ENCODE measurements around the gene RPUSD2. TPM values are rescaled to one million over a fixed set of nuclear protein-coding genes. Genes with fewer than 3 reads are reported as not detected.
"Not testable (repeated sequence)": the region's sequence is repeated elsewhere in the genome, so short reads cannot be mapped to it uniquely, and the experiment has no call there.

Gene RPUSD2
- total RNA-seq, 1 experiment from 2014 or later = 24.4 TPM

- ChIA-PET CTCF (interaction anchor here (0.6 kb wide), 1 partner anchor 101 kb away, joined by 5 read pairs; no protein-coding TSS in a partner anchor), POLR2A (ENCODE audit: unreplicated experiment) (no interaction called here)
- H2AFZ ChIP-seq (ENCODE audit: low read length) = no peak overlapping the region
- H3K4me2 ChIP-seq (ENCODE audit: low read length) = no peak overlapping the region
- DNase-seq (no peak), ATAC-seq (no peak)
- no peaks in the 10 kb centered on the region for H4K20me1 ChIP-seq (ENCODE audit: low read length)
- no peaks in the 10 kb centered on the region for H3K4me1 ChIP-seq (ENCODE audit: insufficient read depth, low read length)
- TF ChIP-seq CTCF (conservative IDR thresholded peaks at IDR 0.05; ENCODE audit: low read depth, low read length) (no peak), EZH2phosphoT487 (IDR thresholded peaks at IDR 0.05; ENCODE audit: borderline replicate concordance, low read length) (no peak), EZH2 (IDR thresholded peaks at IDR 0.05; ENCODE audit: low read length, unreplicated experiment) (no peak)
- no peaks in the 10 kb centered on the region for H3K27me3 ChIP-seq (ENCODE audit: low read length)
- no TSS peak for BruUV-seq (replicated peaks)
- no peaks in the 10 kb centered on the region for H3K9me3 ChIP-seq (ENCODE audit: low read length)
- H3K27ac ChIP-seq (ENCODE audit: low read length) = no peak overlapping the region
- peaks cover 6% of the 10 kb centered on the region for H3K36me3 ChIP-seq (ENCODE audit: low read depth, low read length)
- no peak overlapping the region for H3K9ac ChIP-seq (ENCODE audit: low read length)
- no peak overlapping the region for H3K4me3 ChIP-seq (ENCODE audit: low read length)
- intact Hi-C loops (cut with micrococcal nuclease) = no loop called here
- no peaks in the 10 kb centered on the region for H3F3A ChIP-seq (ENCODE audit: low read length, unreplicated experiment)
- no peaks in the 10 kb centered on the region for H3K79me2 ChIP-seq (ENCODE audit: low read length)
- H3K9me2 ChIP-seq (replicated peaks; ENCODE audit: low read length) = no peaks in the 10 kb centered on the region
Observed at GRCh38 chr15:40578892-40579291, 9.8 kb downstream of the RPUSD2 start.

- H3K4me2 ChIP-seq (ENCODE audit: low read length); H3K4me1 ChIP-seq (ENCODE audit: insufficient read depth, low read length); H3K79me2 ChIP-seq (ENCODE audit: low read length); DNase-seq; H3K27ac ChIP-seq (ENCODE audit: low read length); H3K9ac ChIP-seq (ENCODE audit: low read length); H3K9me3 ChIP-seq (ENCODE audit: low read length); H3F3A ChIP-seq (ENCODE audit: low read length, unreplicated experiment); H3K27me3 ChIP-seq (ENCODE audit: low read length); intact Hi-C loops (cut with micrococcal nuclease); H4K20me1 ChIP-seq (ENCODE audit: low read length); H3K9me2 ChIP-seq (replicated peaks; ENCODE audit: low read length); H2AFZ ChIP-seq (ENCODE audit: low read length); ATAC-seq; BruUV-seq (replicated peaks); POLR2A ChIA-PET (ENCODE audit: unreplicated experiment); H3K4me3 ChIP-seq (ENCODE audit: low read length); H3K36me3 ChIP-seq (ENCODE audit: low read depth, low read length): not testable (repeated sequence)
- CTCF ChIA-PET = interaction anchor here (0.7 kb wide), 1 partner anchor 8 kb away, joined by 3 read pairs; no protein-coding TSS in a partner anchor
Observed at GRCh38 chr15:40581796-40582195, 12.7 kb downstream of the RPUSD2 start.

GRCh38 chr15:40582726-40583246, 13.7 kb downstream of the RPUSD2 start:
- CTCF ChIA-PET = no interaction called here
- no peaks in the 10 kb centered on the region for H3K9me2 ChIP-seq (replicated peaks; ENCODE audit: low read length)
- H2AFZ ChIP-seq (ENCODE audit: low read length) = peak overlapping the region; percentile 95
- DNase-seq (peak; percentile 59), ATAC-seq (peak; percentile 75)
- no peaks in the 10 kb centered on the region for H3F3A ChIP-seq (ENCODE audit: low read length, unreplicated experiment)
- H3K27me3 ChIP-seq (ENCODE audit: low read length) = no peaks in the 10 kb centered on the region
- H3K4me2 ChIP-seq (ENCODE audit: low read length) = peak overlapping the region; percentile 85
- peak overlapping the region; percentile 21; the same call in 1 of the 2 replicates for H3K9ac ChIP-seq (ENCODE audit: low read length)
- H3K4me3 ChIP-seq (ENCODE audit: low read length) = peak overlapping the region; percentile 62
- H3K36me3 ChIP-seq (ENCODE audit: low read depth, low read length) = no peaks in the 10 kb centered on the region
- H4K20me1 ChIP-seq (ENCODE audit: low read length) = no peaks in the 10 kb centered on the region
- intact Hi-C loops (cut with micrococcal nuclease) = no loop called here
- POLR2A ChIA-PET (ENCODE audit: unreplicated experiment) = no interaction called here
- TF ChIP-seq EZH2 (IDR thresholded peaks at IDR 0.05; ENCODE audit: low read length, unreplicated experiment) (no peak), CTCF (conservative IDR thresholded peaks at IDR 0.05; ENCODE audit: low read depth, low read length) (no peak), EZH2phosphoT487 (IDR thresholded peaks at IDR 0.05; ENCODE audit: borderline replicate concordance, low read length) (no peak)
- H3K9me3 ChIP-seq (ENCODE audit: low read length) = no peaks in the 10 kb centered on the region
- no peak overlapping the region for H3K27ac ChIP-seq (ENCODE audit: low read length)
- no peaks in the 10 kb centered on the region for H3K79me2 ChIP-seq (ENCODE audit: low read length)
- no TSS peak for BruUV-seq (replicated peaks)
- no peaks in the 10 kb centered on the region for H3K4me1 ChIP-seq (ENCODE audit: insufficient read depth, low read length)
